Pancreas (tissue), 10 donors: ENCODE results near the gene SLC7A9. TPM values are rescaled to one million over a fixed set of nuclear protein-coding genes. Genes with fewer than 3 reads are reported as not detected.
A peak's percentile ranks its signal among the peaks of the same experiment; 100 is the strongest.

Experiments
- ATAC-seq, 4 donors: fragments of 200-7000 bp; cut with Tn5 transposase; one replicate each; pipeline versions ENCODE4 v1.8.0 to v1.9.1; 2020; ENCODE audit warnings: mild to moderate bottlenecking in 4 of 4, moderate library complexity in 4 of 4
- DNase-seq, 6 donors: peaks; one replicate each; pipeline ENCODE4 v3.0.0-alpha.2; 2020
- FAIRE-seq: peaks from 2 replicates; lab custom pipeline; 2012; peaks lifted over from hg19 to GRCh38; lab: Jason Lieb, UNC
- H3K27ac ChIP-seq, 4 donors: fragments of 200-600 bp; sonication (generic); 1 replicate in 3 of 4; 2 replicates in 1 of 4; pipeline versions ENCODE4 v1.5.0 to v1.8.0; 2020
- H3K27me3 ChIP-seq, 4 donors: fragments of 200-600 bp; one replicate each; pipeline ENCODE4 v1.8.0; 2021
- H3K36me3 ChIP-seq, 3 donors: fragments of 200-600 bp; sonication (generic) in 1 of 3; one replicate each; pipeline versions ENCODE4 v1.5.0 to v1.8.0; 2020 to 2021
- H3K4me1 ChIP-seq, 3 donors: fragments of 200-600 bp; one replicate each; pipeline ENCODE4 v1.8.0; 2021
- H3K4me3 ChIP-seq, 4 donors: fragments of 200-600 bp; sonication (generic) in 2 of 4; one replicate each; pipeline versions ENCODE4 v1.5.0 to v1.8.0; 2020 to 2021
- H3K9me3 ChIP-seq, 4 donors: fragments of 200-600 bp; one replicate each; pipeline ENCODE4 v1.8.0; 2021
- CTCF ChIP-seq, 4 donors: fragments of 200-600 bp; sonication (generic) in 3 of 4; IDR thresholded peaks; one replicate each; pipeline versions ENCODE4 v1.5.0 to v1.8.0; 2021; ENCODE audit warnings: antibody characterized with exemption in 4 of 4
- WGBS, 2 donors: extraction: QIAGEN DNeasy Blood & Tissue Kit; methylation state at CpG; one replicate each; pipeline ENCODE4 v1.1.7; 2013; 5-methylcytosine and 5-hydroxymethylcytosine counted together
- intact Hi-C, 3 donors: fragments of 100-400 bp; cut with DNase I; formaldehyde crosslinking; loops; one replicate each; pipeline versions ENCODE4 v1.11.1 to v1.14.2; 2022
- polyA plus RNA-seq, 2 donors: library from polyadenylated mRNA; stranded (reverse); fragments of 200-250 nt; gene quantifications; one replicate each; pipeline ENCODE4 v1.2.3, GENCODE V29; 2013
- total RNA-seq, 6 donors: library from RNA; stranded (reverse); fragmentation: NEBNext Ultra II Directional in 4 of 6; extraction: Animal tissue kit (Norgen Biotek cat#: 25700) in 4 of 6; gene quantifications; one replicate each; pipeline versions ENCODE4 v1.2.1 to v1.2.4, GENCODE V29; 2021 to 2023
- donor health status: healthy with polysubstance abuse.
- donor health status: DM: no; HTN: no; CAD: no; lungs with moderate emphysema.
- donor health status: DM: no; HTN: no; CAD: no.
- donor health status: control.
- donor health status: control.
- donor health status: Bipolar disorder and iron deficiency.
- donor health status: DM: yes; HTN: yes; CAD: no.
- donor health status: DM: no; HTN: no; CAD: no.
- donor health status: DM: no; HTN: no; CAD: no.
- donor health status: DM: yes; HTN: yes; CAD: no.

SLC7A9 gene
- total and polyA plus RNA-seq, 8 donors: 0.08 to 1.1 (median 0.28) TPM; not detected in 3

DNA sequence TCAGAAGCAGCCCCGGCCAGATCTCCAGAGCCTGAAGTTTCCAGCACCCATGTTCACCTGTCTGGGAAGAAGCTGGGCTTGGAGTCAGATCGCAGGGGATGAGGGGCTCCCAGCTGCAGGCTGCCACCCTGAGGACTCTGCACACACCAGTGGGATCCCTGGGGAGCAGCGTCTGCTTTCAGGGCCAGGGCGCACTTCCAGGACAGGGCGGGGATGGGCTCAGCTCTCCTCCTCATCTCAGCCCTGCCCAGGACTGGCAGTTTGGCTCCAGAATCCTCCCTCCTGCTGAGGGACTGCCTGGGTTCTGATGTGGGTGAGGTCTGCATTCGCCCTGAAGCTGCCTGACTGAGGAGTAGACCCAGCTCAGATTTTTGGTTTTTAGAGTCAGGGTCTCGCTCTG lies 3.5 kb downstream of the SLC7A9 start:
- TF ChIP-seq CTCF (IDR thresholded peaks at IDR 0.05): no peak
- no peak for DNase-seq
- FAIRE-seq: no peak
- no peak overlapping the region for H3K27ac ChIP-seq
- H3K36me3 ChIP-seq: no peaks in the 10 kb centered on the region
- no peaks in the 10 kb centered on the region for H3K27me3 ChIP-seq
- intact Hi-C loops: no loop called here
- H3K4me3 ChIP-seq: no peak overlapping the region
- WGBS, 2 donors: 81 to 83% methylated on average over 7 of the region's 7 CpGs
- ATAC-seq: no peak
- H3K4me1 ChIP-seq: no peaks in the 10 kb centered on the region
- no peaks in the 10 kb centered on the region for H3K9me3 ChIP-seq

DNA sequence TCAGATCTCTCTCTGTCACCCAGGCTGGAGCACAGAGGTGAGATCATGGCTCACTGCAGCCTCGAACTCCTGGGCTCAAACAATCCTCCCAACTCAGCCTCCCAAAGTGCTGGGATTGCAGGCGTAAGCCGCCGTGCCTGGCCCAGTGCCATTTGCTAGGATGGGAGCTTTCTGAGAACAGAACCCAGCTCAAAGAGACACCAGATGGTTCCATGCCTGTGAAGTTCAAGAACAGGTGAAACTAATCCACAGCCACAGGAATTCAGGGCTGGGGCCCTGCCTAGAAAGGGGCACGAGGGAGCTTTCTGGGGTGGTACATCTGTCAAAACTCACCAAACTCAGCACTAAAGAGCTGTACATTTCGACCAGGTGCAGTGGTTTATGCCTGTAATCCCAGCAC lies 4.2 kb downstream of the SLC7A9 start:
- no peak for FAIRE-seq
- intact Hi-C loops: no loop called here
- no peak for DNase-seq
- WGBS, 2 donors: 75 to 90% methylated on average over 6 of the region's 6 CpGs
- Histone ChIP-seq H3K4me3 (no peak overlapping the region), H3K36me3 (no peaks in the 10 kb centered on the region), H3K27me3 (no peaks in the 10 kb centered on the region), H3K27ac (no peak overlapping the region), H3K9me3 (no peaks in the 10 kb centered on the region), H3K4me1 (no peaks in the 10 kb centered on the region)
- no peak for ATAC-seq
- TF ChIP-seq CTCF (IDR thresholded peaks at IDR 0.05): no peak

DNA sequence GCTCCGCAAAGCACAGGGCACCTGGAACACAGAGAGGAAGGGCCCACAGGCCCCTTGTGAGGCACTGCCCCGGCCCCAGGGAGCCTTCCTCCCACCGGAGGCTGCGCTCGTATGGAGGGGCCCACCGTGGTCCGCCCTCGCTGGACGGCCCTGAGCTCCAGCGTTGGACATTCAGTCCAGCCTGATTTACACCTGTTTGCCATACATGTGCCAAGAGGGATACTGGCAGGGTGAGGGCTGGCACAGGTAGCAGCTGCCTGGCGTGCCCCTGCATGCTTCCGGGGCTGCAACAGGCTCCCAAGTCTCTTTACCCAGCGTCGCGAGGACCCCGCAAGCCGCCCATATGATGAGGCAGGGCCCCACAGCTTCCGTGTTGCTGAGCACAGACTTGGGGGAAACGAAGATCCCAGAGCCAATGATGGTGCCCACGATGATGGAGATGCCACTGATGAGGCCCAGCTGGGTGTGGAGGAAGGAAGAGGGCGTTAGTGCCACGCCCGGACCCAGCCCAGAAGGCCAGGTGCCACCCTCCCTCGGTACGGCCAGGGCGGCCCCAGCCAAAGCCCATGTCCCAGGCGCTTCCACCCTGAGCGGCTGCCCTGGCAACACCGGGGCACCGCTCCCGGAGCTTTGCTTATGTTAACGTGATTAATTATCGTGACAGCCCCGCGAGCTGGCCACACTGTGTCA lies 5.1 kb downstream of the SLC7A9 start:
- no peak for ATAC-seq
- no peaks in the 10 kb centered on the region for H3K9me3 ChIP-seq
- 80 to 83% methylated on average over 34 to 35 of the region's 35 CpGs for WGBS, 2 donors
- no peaks in the 10 kb centered on the region for H3K27me3 ChIP-seq
- intact Hi-C loops: no loop called here
- no peaks in the 10 kb centered on the region for H3K4me1 ChIP-seq
- no peak for FAIRE-seq
- TF ChIP-seq CTCF (IDR thresholded peaks at IDR 0.05): no peak
- H3K27ac ChIP-seq: no peak overlapping the region
- H3K4me3 ChIP-seq: no peak overlapping the region
- no peak for DNase-seq
- H3K36me3 ChIP-seq: no peaks in the 10 kb centered on the region

GRCh38 chr19:32863841-32864240 lies 5.7 kb downstream of the SLC7A9 start:
- H3K4me3 ChIP-seq: no peak overlapping the region
- no peaks in the 10 kb centered on the region for H3K27me3 ChIP-seq
- FAIRE-seq: no peak
- WGBS, 2 donors: 83 to 93% methylated on average over 13 of the region's 13 CpGs
- no peak for TF ChIP-seq CTCF (IDR thresholded peaks at IDR 0.05)
- H3K4me1 ChIP-seq: no peaks in the 10 kb centered on the region
- peak in 1 of 6 donors; percentile 65 for DNase-seq
- ATAC-seq: no peak
- intact Hi-C loops: no loop called here
- H3K27ac ChIP-seq: no peak overlapping the region
- no peaks in the 10 kb centered on the region for H3K36me3 ChIP-seq
- no peaks in the 10 kb centered on the region for H3K9me3 ChIP-seq

DNA sequence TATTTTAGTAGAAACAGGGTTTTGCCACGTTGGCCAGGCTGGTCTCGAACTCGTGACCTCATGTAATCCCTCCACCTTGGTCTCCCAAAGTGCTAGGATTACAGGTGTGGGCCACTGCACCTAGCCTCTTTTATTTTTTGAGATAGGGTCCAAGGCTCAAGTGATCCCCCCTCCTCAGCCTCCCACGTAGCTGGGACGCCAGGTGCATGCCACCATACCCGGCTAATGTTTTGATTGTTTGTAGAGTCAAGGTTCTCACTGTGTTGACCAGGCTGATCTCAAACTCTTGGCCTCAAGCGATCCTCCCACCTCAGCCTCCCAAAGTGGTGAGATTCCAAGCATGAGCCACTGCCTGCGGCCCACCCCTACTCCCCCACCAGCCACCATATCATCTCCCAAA lies 6.3 kb downstream of the SLC7A9 start:
- ATAC-seq (no peak), FAIRE-seq (no peak), DNase-seq (no peak)
- intact Hi-C loops: no loop called here
- TF ChIP-seq CTCF (IDR thresholded peaks at IDR 0.05): no peak
- H3K36me3 ChIP-seq: no peaks in the 10 kb centered on the region
- no peaks in the 10 kb centered on the region for H3K27me3 ChIP-seq
- 84 to 94% methylated on average over 8 of the region's 8 CpGs for WGBS, 2 donors
- no peaks in the 10 kb centered on the region for H3K4me1 ChIP-seq
- no peaks in the 10 kb centered on the region for H3K9me3 ChIP-seq
- H3K4me3 ChIP-seq: no peak overlapping the region
- H3K27ac ChIP-seq: no peak overlapping the region
